Epithelial cell of esophagus (primary cell): ENCODE measurements around the gene OR10AD1.
"Not testable (repeated sequence)": the region's sequence is repeated elsewhere in the genome, so short reads cannot be mapped to it uniquely, and the experiment has no call there.

Source experiments
- DNase-seq: peaks from one replicate; pipeline ENCODE4 v3.0.0; 2010; ENCODE audit warnings: low read depth
- H3K4me3 ChIP-seq: 2 replicates; pipeline ENCODE4 v1.5.1; 2011; ENCODE audit warnings: mild to moderate bottlenecking, low read length, control low read depth
- TF ChIP-seq, protein P1 (sequence below): IDR thresholded peaks from 2 replicates; pipeline ENCODE4 v1.5.1; 2011; ENCODE audit warnings: low read depth, mild to moderate bottlenecking, low read length, control low read depth, inconsistent platforms; ENCODE audit not compliant: insufficient read depth; ENCODE audit errors: missing control alignments

The OR10AD1 gene

DNA sequence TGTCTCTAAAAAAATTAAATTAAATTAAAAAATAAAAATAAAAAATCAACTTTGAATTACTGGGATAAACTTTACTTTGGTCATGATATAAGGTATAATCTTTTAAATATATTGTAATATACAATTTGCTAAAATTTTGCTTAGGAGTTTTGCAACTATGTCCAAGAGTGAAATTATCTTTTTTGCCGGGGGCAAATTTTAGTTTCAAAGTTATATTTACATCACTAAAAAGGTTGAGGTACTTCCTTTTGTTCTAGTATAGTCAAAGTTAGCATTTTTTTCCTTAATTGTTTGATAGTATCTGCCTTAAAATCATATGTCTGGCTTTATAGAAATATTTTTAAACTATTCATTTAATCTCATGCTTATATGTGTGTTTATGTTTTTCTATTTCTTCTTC, 17.6 kb upstream of the OR10AD1 start:
- no peak for DNase-seq
- H3K4me3 ChIP-seq = no peak overlapping the region
- TF ChIP-seq, protein P1, sequence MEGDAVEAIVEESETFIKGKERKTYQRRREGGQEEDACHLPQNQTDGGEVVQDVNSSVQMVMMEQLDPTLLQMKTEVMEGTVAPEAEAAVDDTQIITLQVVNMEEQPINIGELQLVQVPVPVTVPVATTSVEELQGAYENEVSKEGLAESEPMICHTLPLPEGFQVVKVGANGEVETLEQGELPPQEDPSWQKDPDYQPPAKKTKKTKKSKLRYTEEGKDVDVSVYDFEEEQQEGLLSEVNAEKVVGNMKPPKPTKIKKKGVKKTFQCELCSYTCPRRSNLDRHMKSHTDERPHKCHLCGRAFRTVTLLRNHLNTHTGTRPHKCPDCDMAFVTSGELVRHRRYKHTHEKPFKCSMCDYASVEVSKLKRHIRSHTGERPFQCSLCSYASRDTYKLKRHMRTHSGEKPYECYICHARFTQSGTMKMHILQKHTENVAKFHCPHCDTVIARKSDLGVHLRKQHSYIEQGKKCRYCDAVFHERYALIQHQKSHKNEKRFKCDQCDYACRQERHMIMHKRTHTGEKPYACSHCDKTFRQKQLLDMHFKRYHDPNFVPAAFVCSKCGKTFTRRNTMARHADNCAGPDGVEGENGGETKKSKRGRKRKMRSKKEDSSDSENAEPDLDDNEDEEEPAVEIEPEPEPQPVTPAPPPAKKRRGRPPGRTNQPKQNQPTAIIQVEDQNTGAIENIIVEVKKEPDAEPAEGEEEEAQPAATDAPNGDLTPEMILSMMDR = no peak

DNA sequence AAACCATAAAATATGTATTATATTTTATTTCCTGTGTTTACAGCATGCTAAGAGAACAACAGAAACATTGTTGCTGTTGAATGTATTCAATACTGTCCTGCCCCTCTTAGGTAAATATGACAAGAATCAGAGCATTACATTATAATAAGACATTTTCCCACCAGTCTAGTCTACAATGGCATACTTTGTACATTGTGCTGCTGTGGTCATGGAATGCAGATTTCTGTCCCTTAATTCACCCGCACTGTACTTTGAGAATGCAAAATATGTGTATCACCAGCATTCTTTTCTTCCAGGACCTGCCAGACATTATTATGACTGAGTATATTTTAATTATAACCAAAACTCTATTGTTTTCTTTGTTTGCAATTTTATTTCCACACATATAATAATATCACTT, 16.5 kb upstream of the OR10AD1 start:
- H3K4me3 ChIP-seq = no peak overlapping the region
- TF ChIP-seq, protein P1 = no peak
- no peak for DNase-seq

DNA sequence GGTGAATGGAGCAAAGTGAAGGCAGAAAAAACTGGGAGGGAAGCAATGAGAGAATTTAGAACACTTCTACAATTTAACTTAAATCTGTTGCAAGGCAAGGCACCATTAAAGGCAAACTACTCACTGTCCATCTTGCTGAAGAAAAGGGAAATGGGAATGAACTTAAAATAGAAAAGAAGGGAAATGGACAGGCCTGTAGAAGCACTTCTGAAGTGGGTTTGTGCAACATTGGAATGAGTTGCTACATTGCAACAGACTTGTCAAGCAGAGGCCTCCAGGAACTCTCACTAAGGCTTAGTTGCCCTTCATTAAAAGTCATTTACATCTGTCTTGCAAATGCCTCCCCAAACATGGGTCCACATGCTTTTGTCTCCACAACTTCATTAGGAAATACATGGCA, 13.7 kb upstream of the OR10AD1 start:
- TF ChIP-seq, protein P1 = no peak
- peak; percentile 22 for DNase-seq
- H3K4me3 ChIP-seq = no peak overlapping the region

DNA sequence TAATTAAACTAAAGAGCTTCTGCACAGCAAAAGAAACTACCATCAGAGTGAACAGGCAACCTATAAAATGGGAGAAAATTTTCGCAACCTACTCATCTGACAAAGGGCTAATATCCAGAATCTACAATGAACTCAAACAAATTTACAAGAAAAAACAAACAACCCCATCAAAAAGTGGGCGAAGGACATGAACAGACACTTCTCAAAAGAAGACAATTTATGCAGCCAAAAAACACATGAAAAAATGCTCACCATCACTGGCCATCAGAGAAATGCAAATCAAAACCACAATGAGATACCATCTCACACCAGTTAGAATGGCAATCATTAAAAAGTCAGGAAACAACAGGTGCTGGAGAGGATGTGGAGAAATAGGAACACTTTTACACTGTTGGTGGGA, 6.4 kb upstream of the OR10AD1 start:
- DNase-seq, H3K4me3 ChIP-seq: not testable (repeated sequence)

DNA sequence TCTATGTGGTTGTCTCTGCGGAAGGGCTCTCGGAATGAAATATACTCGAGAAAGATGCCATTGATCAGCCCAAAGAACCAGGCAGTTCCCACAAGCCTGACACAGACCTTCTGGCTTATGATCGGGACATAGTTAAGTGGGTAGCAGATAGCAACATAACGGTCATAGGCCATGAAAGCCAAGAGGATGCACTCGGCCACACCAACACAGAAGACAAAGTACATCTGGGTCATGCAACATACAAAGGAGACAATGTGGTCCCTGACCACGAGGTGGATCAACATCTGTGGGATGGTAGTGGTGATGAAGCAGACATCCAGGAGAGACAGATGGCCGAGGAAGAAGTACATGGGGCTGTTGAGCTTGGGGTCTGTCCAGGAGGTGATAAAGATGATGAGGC, 326 bp downstream of the OR10AD1 start:
- H3K4me3 ChIP-seq = no peak overlapping the region
- TF ChIP-seq, protein P1 = no peak
- DNase-seq = no peak

DNA sequence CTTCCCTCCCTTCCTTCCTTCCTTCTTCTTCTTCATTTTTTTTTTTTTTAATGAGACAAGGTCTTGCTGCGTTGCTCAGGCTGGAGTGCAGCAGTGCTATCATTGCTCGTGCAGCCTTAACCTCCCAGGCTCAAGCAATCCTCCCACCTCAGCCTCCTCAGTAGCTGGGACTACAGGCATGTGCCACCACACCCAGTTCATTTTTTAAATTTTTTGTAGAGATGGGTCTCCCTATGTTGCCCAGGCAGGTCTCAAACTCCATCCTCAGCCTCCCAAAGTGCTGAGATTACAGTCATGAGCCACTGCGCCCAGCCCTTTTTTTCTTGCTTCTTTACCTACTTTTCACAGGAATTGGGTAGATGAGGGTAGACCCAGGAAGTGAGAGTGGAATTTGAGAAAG, 1.6 kb downstream of the OR10AD1 start:
- no peak overlapping the region for H3K4me3 ChIP-seq
- TF ChIP-seq, protein P1 = no peak
- DNase-seq = no peak

DNA sequence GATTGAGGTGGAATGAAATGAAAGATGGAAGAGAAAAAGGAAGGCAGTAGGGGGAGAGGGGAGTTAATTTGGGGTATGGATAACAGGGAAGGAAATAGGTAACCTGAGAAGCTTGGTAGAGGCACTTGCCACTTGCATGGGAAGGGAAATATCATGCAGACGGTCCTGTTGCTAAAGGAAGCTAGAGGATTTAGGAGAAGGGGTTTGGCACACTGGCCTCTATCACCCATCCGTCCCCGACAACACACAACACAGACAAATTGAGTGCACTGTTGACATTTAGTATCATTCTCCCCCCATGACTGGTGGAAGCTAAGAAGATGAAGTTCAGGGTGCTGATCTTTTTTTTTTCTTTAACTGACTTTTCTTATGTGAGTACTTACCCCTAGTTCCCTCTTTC, 2.0 kb downstream of the OR10AD1 start:
- no peak overlapping the region for H3K4me3 ChIP-seq
- TF ChIP-seq, protein P1 = no peak
- DNase-seq = no peak

DNA sequence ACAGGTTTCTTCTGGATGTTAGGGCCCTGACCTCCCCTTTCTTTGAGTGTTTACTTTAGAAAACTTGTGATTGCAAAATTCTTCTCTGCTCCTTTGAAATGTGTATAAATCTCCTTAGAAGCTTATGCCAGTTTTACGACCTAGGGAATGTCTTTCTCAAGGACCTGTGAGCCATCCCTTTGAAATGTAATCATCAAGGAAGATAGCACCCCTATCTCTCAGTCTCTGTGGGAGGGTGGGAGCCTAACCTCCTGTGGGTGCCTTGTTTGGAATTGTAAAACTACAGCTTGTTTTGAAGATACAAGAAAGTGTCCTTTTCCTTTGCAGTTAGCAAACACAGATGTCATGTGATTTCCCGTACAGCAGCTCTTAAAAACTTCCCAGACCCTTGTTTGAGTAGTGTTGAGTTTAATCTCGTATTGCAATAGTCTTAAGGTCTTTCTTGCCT, 3.3 kb downstream of the OR10AD1 start:
- TF ChIP-seq, protein P1 = no peak
- no peak overlapping the region for H3K4me3 ChIP-seq
- no peak for DNase-seq
